SK-N-SH treated with all-trans-retinoic acid at 6 μM for 48 hours (cell line): ENCODE measurements around the gene SLC8A2.
A peak's percentile ranks its signal among the peaks of the same experiment; 100 is the strongest.

Experiments
- ATAC-seq: fragments of 200-7000 bp; cut with Tn5 transposase; 3 replicates; pipeline ENCODE4 v1.9.1; 2020; ENCODE audit warnings: mild to moderate bottlenecking, moderate library complexity
- ARNTL ChIP-seq: fragments of 450-650 bp; formaldehyde crosslinking; IDR thresholded peaks from 2 replicates; pipeline ENCODE4 v1.5.0; 2020; ENCODE audit warnings: low read depth, mild to moderate bottlenecking, moderate library complexity, borderline replicate concordance
- BACH2 ChIP-seq: fragments of 250-450 bp; sonication (Bioruptor Pico); IDR thresholded peaks from 2 replicates; pipeline ENCODE4 v1.9.0; 2021; ENCODE audit warnings: mild to moderate bottlenecking, borderline replicate concordance
- CSDC2 ChIP-seq: fragments of 250-450 bp; sonication (Bioruptor Pico); IDR thresholded peaks from 2 replicates; pipeline ENCODE4 v1.5.0; 2020; ENCODE audit warnings: mild to moderate bottlenecking, moderate library complexity
- ESRRG ChIP-seq: fragments of 250-450 bp; sonication (Bioruptor Pico); IDR thresholded peaks from 2 replicates; pipeline ENCODE4 v1.6.1; 2021; ENCODE audit warnings: mild to moderate bottlenecking
- GLIS3 ChIP-seq: fragments of 250-450 bp; sonication (Bioruptor Pico); IDR thresholded peaks from 2 replicates; pipeline ENCODE4 v1.5.0; 2020; ENCODE audit warnings: mild to moderate bottlenecking, moderate library complexity
- ISL1 ChIP-seq: fragments of 250-450 bp; sonication (Bioruptor Pico); IDR thresholded peaks from 2 replicates; pipeline ENCODE4 v2.1.2; 2022; ENCODE audit warnings: mild to moderate bottlenecking, moderate library complexity
- OSR1 ChIP-seq: fragments of 250-450 bp; sonication (Bioruptor Pico); IDR thresholded peaks from 2 replicates; pipeline ENCODE4 v1.8.0; 2022; ENCODE audit warnings: moderate library complexity, mild to moderate bottlenecking, inconsistent platforms
- PPARA ChIP-seq: fragments of 250-450 bp; sonication (Bioruptor Pico); IDR thresholded peaks from 2 replicates; pipeline ENCODE4 v1.5.0; 2020; ENCODE audit warnings: mild to moderate bottlenecking, borderline replicate concordance
- RARB ChIP-seq: fragments of 250-450 bp; sonication (Bioruptor Pico); IDR thresholded peaks from 2 replicates; pipeline ENCODE4 v1.8.0; 2021; ENCODE audit warnings: mild to moderate bottlenecking, moderate library complexity
- SNAI2 ChIP-seq: fragments of 250-450 bp; sonication (Bioruptor Pico); IDR thresholded peaks from 2 replicates; pipeline ENCODE4 v1.5.0; 2020; ENCODE audit warnings: mild to moderate bottlenecking, moderate library complexity
- TCF4 ChIP-seq: fragments of 250-450 bp; sonication (Bioruptor Pico); IDR thresholded peaks from 2 replicates; pipeline ENCODE4 v1.8.0; 2021; ENCODE audit warnings: mild to moderate bottlenecking, moderate library complexity, borderline replicate concordance
- TOX ChIP-seq: fragments of 250-450 bp; sonication (Bioruptor Pico); IDR thresholded peaks from 2 replicates; pipeline ENCODE4 v1.8.0; 2021; ENCODE audit warnings: mild to moderate bottlenecking, moderate library complexity, borderline replicate concordance
- ZC3H10 ChIP-seq: fragments of 250-450 bp; sonication (Bioruptor Pico); IDR thresholded peaks from 2 replicates; pipeline ENCODE4 v1.5.1; 2021; ENCODE audit warnings: mild to moderate bottlenecking, moderate library complexity
- ZFP3 ChIP-seq: fragments of 250-450 bp; sonication (Bioruptor Pico); IDR thresholded peaks from 2 replicates; pipeline ENCODE4 v1.5.0; 2020; ENCODE audit warnings: mild to moderate bottlenecking, moderate library complexity
- ZFP30 ChIP-seq: fragments of 450-650 bp; formaldehyde crosslinking; IDR thresholded peaks from 2 replicates; pipeline ENCODE4 v1.5.0; 2022; ENCODE audit warnings: mild to moderate bottlenecking, moderate library complexity
- ZNF565 ChIP-seq: fragments of 450-650 bp; formaldehyde crosslinking; conservative IDR thresholded peaks from 2 replicates; pipeline ENCODE4 v1.5.0; 2020; ENCODE audit warnings: low read depth, mild to moderate bottlenecking, moderate library complexity
- ZNF70 ChIP-seq: fragments of 450-650 bp; formaldehyde crosslinking; IDR thresholded peaks from 2 replicates; pipeline ENCODE4 v1.5.0; 2020; ENCODE audit warnings: mild to moderate bottlenecking, moderate library complexity
- ZNF8 ChIP-seq: fragments of 450-650 bp; formaldehyde crosslinking; IDR thresholded peaks from 2 replicates; pipeline ENCODE4 v1.5.0; 2020; ENCODE audit warnings: mild to moderate bottlenecking, moderate library complexity
- TF ChIP-seq, protein P1 (sequence below): fragments of 250-450 bp; sonication (Bioruptor Pico); IDR thresholded peaks from 2 replicates; pipeline ENCODE4 v1.5.0; 2020; ENCODE audit warnings: mild to moderate bottlenecking, moderate library complexity
- TF ChIP-seq, protein P2 (sequence below): fragments of 250-450 bp; sonication (Bioruptor Pico); IDR thresholded peaks from 2 replicates; pipeline ENCODE4 v1.8.0; 2020; ENCODE audit warnings: mild to moderate bottlenecking, moderate library complexity, borderline replicate concordance
- TF ChIP-seq, protein P3 (sequence below): fragments of 250-450 bp; sonication (Bioruptor Pico); IDR thresholded peaks from 2 replicates; pipeline ENCODE4 v1.8.0; 2021; ENCODE audit warnings: low read depth, mild to moderate bottlenecking, moderate library complexity, borderline replicate concordance

The SLC8A2 gene

GRCh38 chr19:47398707-47399597 is 72.7 kb downstream of the SLC8A2 start:
- TF ChIP-seq RARB (CRISPR knock-in tag) (no peak), SNAI2 (CRISPR knock-in tag) (no peak), CSDC2 (no peak), ISL1 (no peak), ZFP30 (no peak), PPARA (no peak), TOX (no peak), ZC3H10 (CRISPR knock-in tag) (no peak), TCF4 (CRISPR knock-in tag) (no peak), ESRRG (CRISPR knock-in tag) (no peak), ZNF565 (CRISPR knock-in tag) (no peak)
- TF ChIP-seq, protein P1, sequence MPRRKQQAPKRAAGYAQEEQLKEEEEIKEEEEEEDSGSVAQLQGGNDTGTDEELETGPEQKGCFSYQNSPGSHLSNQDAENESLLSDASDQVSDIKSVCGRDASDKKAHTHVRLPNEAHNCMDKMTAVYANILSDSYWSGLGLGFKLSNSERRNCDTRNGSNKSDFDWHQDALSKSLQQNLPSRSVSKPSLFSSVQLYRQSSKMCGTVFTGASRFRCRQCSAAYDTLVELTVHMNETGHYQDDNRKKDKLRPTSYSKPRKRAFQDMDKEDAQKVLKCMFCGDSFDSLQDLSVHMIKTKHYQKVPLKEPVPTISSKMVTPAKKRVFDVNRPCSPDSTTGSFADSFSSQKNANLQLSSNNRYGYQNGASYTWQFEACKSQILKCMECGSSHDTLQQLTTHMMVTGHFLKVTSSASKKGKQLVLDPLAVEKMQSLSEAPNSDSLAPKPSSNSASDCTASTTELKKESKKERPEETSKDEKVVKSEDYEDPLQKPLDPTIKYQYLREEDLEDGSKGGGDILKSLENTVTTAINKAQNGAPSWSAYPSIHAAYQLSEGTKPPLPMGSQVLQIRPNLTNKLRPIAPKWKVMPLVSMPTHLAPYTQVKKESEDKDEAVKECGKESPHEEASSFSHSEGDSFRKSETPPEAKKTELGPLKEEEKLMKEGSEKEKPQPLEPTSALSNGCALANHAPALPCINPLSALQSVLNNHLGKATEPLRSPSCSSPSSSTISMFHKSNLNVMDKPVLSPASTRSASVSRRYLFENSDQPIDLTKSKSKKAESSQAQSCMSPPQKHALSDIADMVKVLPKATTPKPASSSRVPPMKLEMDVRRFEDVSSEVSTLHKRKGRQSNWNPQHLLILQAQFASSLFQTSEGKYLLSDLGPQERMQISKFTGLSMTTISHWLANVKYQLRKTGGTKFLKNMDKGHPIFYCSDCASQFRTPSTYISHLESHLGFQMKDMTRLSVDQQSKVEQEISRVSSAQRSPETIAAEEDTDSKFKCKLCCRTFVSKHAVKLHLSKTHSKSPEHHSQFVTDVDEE, result no peak
- no peak; the same call in 1 of the 3 replicates for ATAC-seq

- TF ChIP-seq, protein P1, result no peak
- no peak for TF ChIP-seq OSR1
- no peak for TF ChIP-seq ZFP3
- TF ChIP-seq PPARA, result no peak
- TF ChIP-seq SNAI2 (CRISPR knock-in tag), result no peak
- TF ChIP-seq ARNTL (CRISPR knock-in tag), result no peak
- no peak for TF ChIP-seq TCF4 (CRISPR knock-in tag)
- TF ChIP-seq TOX, result no peak
- TF ChIP-seq ZC3H10 (CRISPR knock-in tag), result no peak
- TF ChIP-seq RARB (CRISPR knock-in tag), result no peak
- no peak for TF ChIP-seq ZNF8
- TF ChIP-seq, protein P2, sequence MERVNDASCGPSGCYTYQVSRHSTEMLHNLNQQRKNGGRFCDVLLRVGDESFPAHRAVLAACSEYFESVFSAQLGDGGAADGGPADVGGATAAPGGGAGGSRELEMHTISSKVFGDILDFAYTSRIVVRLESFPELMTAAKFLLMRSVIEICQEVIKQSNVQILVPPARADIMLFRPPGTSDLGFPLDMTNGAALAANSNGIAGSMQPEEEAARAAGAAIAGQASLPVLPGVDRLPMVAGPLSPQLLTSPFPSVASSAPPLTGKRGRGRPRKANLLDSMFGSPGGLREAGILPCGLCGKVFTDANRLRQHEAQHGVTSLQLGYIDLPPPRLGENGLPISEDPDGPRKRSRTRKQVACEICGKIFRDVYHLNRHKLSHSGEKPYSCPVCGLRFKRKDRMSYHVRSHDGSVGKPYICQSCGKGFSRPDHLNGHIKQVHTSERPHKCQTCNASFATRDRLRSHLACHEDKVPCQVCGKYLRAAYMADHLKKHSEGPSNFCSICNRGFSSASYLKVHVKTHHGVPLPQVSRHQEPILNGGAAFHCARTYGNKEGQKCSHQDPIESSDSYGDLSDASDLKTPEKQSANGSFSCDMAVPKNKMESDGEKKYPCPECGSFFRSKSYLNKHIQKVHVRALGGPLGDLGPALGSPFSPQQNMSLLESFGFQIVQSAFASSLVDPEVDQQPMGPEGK (CRISPR knock-in tag), result no peak
- TF ChIP-seq GLIS3 (CRISPR knock-in tag), result no peak
- TF ChIP-seq ZNF70, result no peak
- TF ChIP-seq BACH2 (CRISPR knock-in tag), result no peak
- ATAC-seq, result peak; percentile 96
These were observed 80.0 kb downstream of the SLC8A2 start for GRCh38 chr19:47391510-47392223.

DNA sequence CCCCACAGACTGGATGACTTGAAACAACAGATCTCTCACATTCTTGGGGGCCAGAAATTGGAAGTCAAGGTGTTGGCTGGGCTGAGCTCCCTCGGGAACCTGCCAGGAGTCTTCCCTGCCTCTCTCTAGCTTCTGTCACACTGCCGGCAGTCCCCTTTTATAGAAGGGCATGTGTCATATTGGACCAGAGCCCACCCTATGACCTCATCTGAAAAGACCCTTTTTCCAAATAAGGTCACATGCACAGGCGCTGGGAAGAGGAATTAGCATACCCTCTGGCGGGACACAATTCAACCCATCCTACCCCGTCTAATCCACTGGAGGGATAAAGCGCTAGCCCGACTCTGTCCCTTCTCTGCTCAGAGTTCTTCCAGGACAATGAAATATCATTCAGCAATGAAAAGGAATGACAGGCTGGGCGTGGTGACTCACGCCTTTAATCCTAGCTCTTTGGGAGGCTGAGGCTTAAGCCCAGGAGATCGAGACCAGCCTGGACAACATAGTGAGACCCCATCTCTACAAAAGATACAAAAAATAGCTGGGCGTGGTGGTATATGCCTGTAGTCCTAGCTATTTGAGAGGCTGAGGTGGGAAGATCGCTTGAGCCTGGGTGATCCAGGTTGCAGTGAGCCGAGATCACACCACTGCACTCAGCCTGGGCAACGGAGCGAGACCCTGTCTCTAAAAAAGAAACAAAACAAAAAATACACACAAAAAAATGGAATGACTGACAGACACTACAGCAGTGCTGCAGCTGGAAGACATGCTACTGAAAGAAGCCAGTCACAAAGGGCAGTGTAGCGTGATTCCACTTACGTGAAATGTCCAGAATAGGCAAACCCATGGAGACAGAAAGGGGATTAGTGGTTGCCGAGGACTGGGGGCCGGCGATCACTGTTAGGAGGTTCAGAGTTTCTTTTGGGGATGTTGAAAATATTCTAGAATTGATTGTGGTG is 80.9 kb downstream of the SLC8A2 start:
- TF ChIP-seq SNAI2 (CRISPR knock-in tag) (no peak), ZFP30 (no peak), ISL1 (no peak), ARNTL (CRISPR knock-in tag) (no peak), TCF4 (CRISPR knock-in tag) (no peak), GLIS3 (CRISPR knock-in tag) (no peak), ESRRG (CRISPR knock-in tag) (no peak)
- TF ChIP-seq, protein P3, sequence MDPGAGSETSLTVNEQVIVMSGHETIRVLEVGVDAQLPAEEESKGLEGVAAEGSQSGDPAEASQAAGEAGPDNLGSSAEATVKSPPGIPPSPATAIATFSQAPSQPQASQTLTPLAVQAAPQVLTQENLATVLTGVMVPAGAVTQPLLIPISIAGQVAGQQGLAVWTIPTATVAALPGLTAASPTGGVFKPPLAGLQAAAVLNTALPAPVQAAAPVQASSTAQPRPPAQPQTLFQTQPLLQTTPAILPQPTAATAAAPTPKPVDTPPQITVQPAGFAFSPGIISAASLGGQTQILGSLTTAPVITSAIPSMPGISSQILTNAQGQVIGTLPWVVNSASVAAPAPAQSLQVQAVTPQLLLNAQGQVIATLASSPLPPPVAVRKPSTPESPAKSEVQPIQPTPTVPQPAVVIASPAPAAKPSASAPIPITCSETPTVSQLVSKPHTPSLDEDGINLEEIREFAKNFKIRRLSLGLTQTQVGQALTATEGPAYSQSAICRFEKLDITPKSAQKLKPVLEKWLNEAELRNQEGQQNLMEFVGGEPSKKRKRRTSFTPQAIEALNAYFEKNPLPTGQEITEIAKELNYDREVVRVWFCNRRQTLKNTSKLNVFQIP (CRISPR knock-in tag), result no peak
- TF ChIP-seq, protein P2 (CRISPR knock-in tag), result no peak

More for the DNA sequence above, 80.9 kb downstream of the SLC8A2 start:
- peak; percentile 32; the same call in 2 of the 3 replicates for ATAC-seq
